Right lobe of liver (tissue), 4 donors: ENCODE measurements around the gene DNAJB9.

Experiments used
- CTCF ChIP-seq, 4 donors: fragments of 200-600 bp in 3 of 4; fragments of 450-650 bp in 1 of 4; IDR thresholded peaks; one replicate each; pipeline versions ENCODE4 v1.5.1 to v1.8.0; 2016 to 2022; ENCODE audit warnings: antibody characterized with exemption in 4 of 4, mild to moderate bottlenecking in 2 of 4
- POLR2A ChIP-seq: fragments of 450-650 bp; IDR thresholded peaks from one replicate; pipeline ENCODE4 v1.6.1; 2017; ENCODE audit warnings: antibody characterized with exemption, mild to moderate bottlenecking
- donor health status: DM: no; HTN: no; CAD: no.
- donor health status: DM: no; HTN: no; CAD: no.
- donor health status: DM: no; HTN: yes; CAD: no.

- TF ChIP-seq POLR2A (no peak), CTCF (IDR thresholded peaks at IDR 0.05) (peak in 1 of 4 donors; percentile 15)
These were observed 44.2 kb upstream of the DNAJB9 start for GRCh38 chr7:108525327-108525984.
